ENCODE data around the gene CTCF.

CTCF gene

GRCh38 chr16:67649494-67649931 is 87.2 kb downstream of the CTCF start:
- no peak overlapping the region for H3K9ac ChIP-seq (ENCODE audit: low read depth in 1 of 2, low read length in 2 of 2)
- no peak overlapping the region for H3K27ac ChIP-seq (ENCODE audit: low read depth, low read length)
- peaks cover 0 to 4% of the 10 kb centered on the region in 2 donors for H3K36me3 ChIP-seq (ENCODE audit: control insufficient read depth in 1 of 2, insufficient read depth in 2 of 2, low read length in 2 of 2)
- no peaks in the 10 kb centered on the region for H3K9me3 ChIP-seq (ENCODE audit: control insufficient read depth in 1 of 2, low read length in 2 of 2)
- peaks cover 63 to 64% of the 10 kb centered on the region in 2 donors for H3K27me3 ChIP-seq (ENCODE audit: control insufficient read depth in 1 of 2, insufficient read depth in 2 of 2, low read length in 2 of 2)
- H3K4me1 ChIP-seq (ENCODE audit: control insufficient read depth in 1 of 2, insufficient read depth in 2 of 2, low read length in 2 of 2) = peaks cover 0 to 14% of the 10 kb centered on the region in 2 donors
- no peak overlapping the region for H3K4me3 ChIP-seq (ENCODE audit: low read depth in 1 of 2, low read length in 2 of 2)

GRCh38 chr16:67650023-67650422 is 87.7 kb downstream of the CTCF start:
- H3K27me3 ChIP-seq (ENCODE audit: control insufficient read depth in 1 of 2, insufficient read depth in 2 of 2, low read length in 2 of 2) = peaks cover 66 to 67% of the 10 kb centered on the region in 2 donors
- H3K27ac ChIP-seq (ENCODE audit: low read depth, low read length) = no peak overlapping the region
- H3K9me3 ChIP-seq (ENCODE audit: control insufficient read depth in 1 of 2, low read length in 2 of 2) = no peaks in the 10 kb centered on the region
- peaks cover 0 to 14% of the 10 kb centered on the region in 2 donors for H3K4me1 ChIP-seq (ENCODE audit: control insufficient read depth in 1 of 2, insufficient read depth in 2 of 2, low read length in 2 of 2)
- no peak overlapping the region for H3K4me3 ChIP-seq (ENCODE audit: low read depth in 1 of 2, low read length in 2 of 2)
- H3K36me3 ChIP-seq (ENCODE audit: control insufficient read depth in 1 of 2, insufficient read depth in 2 of 2, low read length in 2 of 2) = peaks cover 0 to 4% of the 10 kb centered on the region in 2 donors
- no peak overlapping the region for H3K9ac ChIP-seq (ENCODE audit: low read depth in 1 of 2, low read length in 2 of 2)

GRCh38 chr16:67651039-67651438 is 88.7 kb downstream of the CTCF start:
- H3K36me3 ChIP-seq (ENCODE audit: control insufficient read depth in 1 of 2, insufficient read depth in 2 of 2, low read length in 2 of 2) = peaks cover 0 to 4% of the 10 kb centered on the region in 2 donors
- H3K27me3 ChIP-seq (ENCODE audit: control insufficient read depth in 1 of 2, insufficient read depth in 2 of 2, low read length in 2 of 2) = peaks cover 58 to 65% of the 10 kb centered on the region in 2 donors

GRCh38 chr16:67651847-67652246 is 89.5 kb downstream of the CTCF start:
- Histone ChIP-seq H3K36me3 (ENCODE audit: control insufficient read depth in 1 of 2, insufficient read depth in 2 of 2, low read length in 2 of 2) (peaks cover 0 to 4% of the 10 kb centered on the region in 2 donors), H3K27ac (ENCODE audit: low read depth, low read length) (no peak overlapping the region), H3K9ac (ENCODE audit: low read depth in 1 of 2, low read length in 2 of 2) (no peak overlapping the region), H3K4me3 (ENCODE audit: low read depth in 1 of 2, low read length in 2 of 2) (no peak overlapping the region), H3K27me3 (ENCODE audit: control insufficient read depth in 1 of 2, insufficient read depth in 2 of 2, low read length in 2 of 2) (peaks cover 54 to 60% of the 10 kb centered on the region in 2 donors), H3K4me1 (ENCODE audit: control insufficient read depth in 1 of 2, insufficient read depth in 2 of 2, low read length in 2 of 2) (peaks cover 0 to 6% of the 10 kb centered on the region in 2 donors), H3K9me3 (ENCODE audit: control insufficient read depth in 1 of 2, low read length in 2 of 2) (no peaks in the 10 kb centered on the region)

More at GRCh38 chr16:67651039-67651438, 88.7 kb downstream of the CTCF start:
- Histone ChIP-seq H3K9me3 (ENCODE audit: control insufficient read depth in 1 of 2, low read length in 2 of 2) (no peaks in the 10 kb centered on the region), H3K4me3 (ENCODE audit: low read depth in 1 of 2, low read length in 2 of 2) (no peak overlapping the region), H3K27ac (ENCODE audit: low read depth, low read length) (no peak overlapping the region), H3K4me1 (ENCODE audit: control insufficient read depth in 1 of 2, insufficient read depth in 2 of 2, low read length in 2 of 2) (peaks cover 0 to 6% of the 10 kb centered on the region in 2 donors), H3K9ac (ENCODE audit: low read depth in 1 of 2, low read length in 2 of 2) (no peak overlapping the region)

- no peak overlapping the region for H3K4me3 ChIP-seq (ENCODE audit: low read depth in 1 of 2, low read length in 2 of 2)
- no peak overlapping the region for H3K9ac ChIP-seq (ENCODE audit: low read depth in 1 of 2, low read length in 2 of 2)
Measured at GRCh38 chr16:67652578-67653127, 90.3 kb downstream of the CTCF start.

GRCh38 chr16:67653128-67653788 is 90.9 kb downstream of the CTCF start:
- no peak overlapping the region for H3K4me3 ChIP-seq (ENCODE audit: low read depth in 1 of 2, low read length in 2 of 2)
- peaks cover 5 to 10% of the 10 kb centered on the region in 2 donors for H3K36me3 ChIP-seq (ENCODE audit: control insufficient read depth in 1 of 2, insufficient read depth in 2 of 2, low read length in 2 of 2)
- H3K9me3 ChIP-seq (ENCODE audit: control insufficient read depth in 1 of 2, low read length in 2 of 2) = no peaks in the 10 kb centered on the region
- H3K4me1 ChIP-seq (ENCODE audit: control insufficient read depth in 1 of 2, insufficient read depth in 2 of 2, low read length in 2 of 2) = peaks cover 0 to 6% of the 10 kb centered on the region in 2 donors
- H3K27ac ChIP-seq (ENCODE audit: low read depth, low read length) = no peak overlapping the region
- no peak overlapping the region for H3K9ac ChIP-seq (ENCODE audit: low read depth in 1 of 2, low read length in 2 of 2)
- H3K27me3 ChIP-seq (ENCODE audit: control insufficient read depth in 1 of 2, insufficient read depth in 2 of 2, low read length in 2 of 2) = peaks cover 49 to 57% of the 10 kb centered on the region in 2 donors

More at GRCh38 chr16:67652578-67653127, 90.3 kb downstream of the CTCF start:
- Histone ChIP-seq H3K9me3 (ENCODE audit: control insufficient read depth in 1 of 2, low read length in 2 of 2) (no peaks in the 10 kb centered on the region), H3K27me3 (ENCODE audit: control insufficient read depth in 1 of 2, insufficient read depth in 2 of 2, low read length in 2 of 2) (peaks cover 54 to 58% of the 10 kb centered on the region in 2 donors), H3K4me1 (ENCODE audit: control insufficient read depth in 1 of 2, insufficient read depth in 2 of 2, low read length in 2 of 2) (peaks cover 0 to 6% of the 10 kb centered on the region in 2 donors), H3K27ac (ENCODE audit: low read depth, low read length) (no peak overlapping the region), H3K36me3 (ENCODE audit: control insufficient read depth in 1 of 2, insufficient read depth in 2 of 2, low read length in 2 of 2) (peaks cover 2 to 6% of the 10 kb centered on the region in 2 donors)

GRCh38 chr16:67653789-67654402 is 91.6 kb downstream of the CTCF start:
- no peaks in the 10 kb centered on the region for H3K9me3 ChIP-seq (ENCODE audit: control insufficient read depth in 1 of 2, low read length in 2 of 2)
- H3K4me3 ChIP-seq (ENCODE audit: low read depth in 1 of 2, low read length in 2 of 2) = no peak overlapping the region
- H3K9ac ChIP-seq (ENCODE audit: low read depth in 1 of 2, low read length in 2 of 2) = no peak overlapping the region
- H3K27me3 ChIP-seq (ENCODE audit: control insufficient read depth in 1 of 2, insufficient read depth in 2 of 2, low read length in 2 of 2) = peaks cover 42 to 51% of the 10 kb centered on the region in 2 donors
- H3K36me3 ChIP-seq (ENCODE audit: control insufficient read depth in 1 of 2, insufficient read depth in 2 of 2, low read length in 2 of 2) = peaks cover 5 to 13% of the 10 kb centered on the region in 2 donors
- H3K27ac ChIP-seq (ENCODE audit: low read depth, low read length) = no peak overlapping the region
- H3K4me1 ChIP-seq (ENCODE audit: control insufficient read depth in 1 of 2, insufficient read depth in 2 of 2, low read length in 2 of 2) = peaks cover 0 to 9% of the 10 kb centered on the region in 2 donors

GRCh38 chr16:67654403-67654911 is 92.1 kb downstream of the CTCF start:
- Histone ChIP-seq H3K36me3 (ENCODE audit: control insufficient read depth in 1 of 2, insufficient read depth in 2 of 2, low read length in 2 of 2) (peaks cover 5 to 13% of the 10 kb centered on the region in 2 donors), H3K9me3 (ENCODE audit: control insufficient read depth in 1 of 2, low read length in 2 of 2) (no peaks in the 10 kb centered on the region), H3K27me3 (ENCODE audit: control insufficient read depth in 1 of 2, insufficient read depth in 2 of 2, low read length in 2 of 2) (peaks cover 38 to 47% of the 10 kb centered on the region in 2 donors), H3K4me3 (ENCODE audit: low read depth in 1 of 2, low read length in 2 of 2) (no peak overlapping the region), H3K9ac (ENCODE audit: low read depth in 1 of 2, low read length in 2 of 2) (no peak overlapping the region), H3K27ac (ENCODE audit: low read depth, low read length) (no peak overlapping the region), H3K4me1 (ENCODE audit: control insufficient read depth in 1 of 2, insufficient read depth in 2 of 2, low read length in 2 of 2) (peaks cover 5 to 14% of the 10 kb centered on the region in 2 donors)

- peaks cover 6 to 16% of the 10 kb centered on the region in 2 donors for H3K4me1 ChIP-seq (ENCODE audit: control insufficient read depth in 1 of 2, insufficient read depth in 2 of 2, low read length in 2 of 2)
- no peak overlapping the region for H3K9ac ChIP-seq (ENCODE audit: low read depth in 1 of 2, low read length in 2 of 2)
- peaks cover 32 to 38% of the 10 kb centered on the region in 2 donors for H3K27me3 ChIP-seq (ENCODE audit: control insufficient read depth in 1 of 2, insufficient read depth in 2 of 2, low read length in 2 of 2)
- H3K4me3 ChIP-seq (ENCODE audit: low read depth in 1 of 2, low read length in 2 of 2) = no peak overlapping the region
- no peaks in the 10 kb centered on the region for H3K9me3 ChIP-seq (ENCODE audit: control insufficient read depth in 1 of 2, low read length in 2 of 2)
- no peak overlapping the region for H3K27ac ChIP-seq (ENCODE audit: low read depth, low read length)
- H3K36me3 ChIP-seq (ENCODE audit: control insufficient read depth in 1 of 2, insufficient read depth in 2 of 2, low read length in 2 of 2) = peaks cover 5 to 9% of the 10 kb centered on the region in 2 donors
Measured at GRCh38 chr16:67655363-67655762, 93.0 kb downstream of the CTCF start.
